ENCODE measurements around the gene KLHL3. TPM values are rescaled to one million over a fixed set of nuclear protein-coding genes. Genes with fewer than 3 reads are reported as not detected.
A peak's percentile ranks its signal among the peaks of the same experiment; 100 is the strongest.

Gene KLHL3
- total RNA-seq, 4 donors from 2014 or later: 1.7 to 3.8 (median 3.1) TPM

GRCh38 chr5:137741718-137742117 is 5.8 kb upstream of the KLHL3 start:
- no peak for DNase-seq
- Histone ChIP-seq H3K4me3 (no peak overlapping the region), H3K36me3 (no peaks in the 10 kb centered on the region), H3K27me3 (no peaks in the 10 kb centered on the region), H3K27ac (no peak overlapping the region), H3K9me3 (no peaks in the 10 kb centered on the region), H3K4me1 (peaks cover 0 to 14% (median 3%) of the 10 kb centered on the region in 3 donors)
- TF ChIP-seq POLR2A (IDR thresholded peaks at IDR 0.05) (no peak), CTCF (IDR thresholded peaks at IDR 0.05) (no peak)
- 76 to 87% methylated on average over 6 to 8 of the region's 8 CpGs for WGBS, 2 donors
- intact Hi-C loops (cut with DNase I): loop anchor here (10.0 kb wide), 1 partner anchor 107 kb away; no protein-coding TSS in a partner anchor

GRCh38 chr5:137739737-137740136 is 3.8 kb upstream of the KLHL3 start:
- Histone ChIP-seq H3K4me3 (no peak overlapping the region), H3K9me3 (no peaks in the 10 kb centered on the region), H3K4me1 (peaks cover 15 to 34% (median 16%) of the 10 kb centered on the region in 3 donors), H3K27ac (no peak overlapping the region), H3K36me3 (no peaks in the 10 kb centered on the region), H3K27me3 (no peaks in the 10 kb centered on the region)
- intact Hi-C loops (cut with DNase I): loop anchor here (10.0 kb wide), 1 partner anchor 105 kb away; no protein-coding TSS in a partner anchor
- DNase-seq: no peak
- 83 to 88% methylated on average over 4 of the region's 4 CpGs for WGBS, 2 donors
- TF ChIP-seq POLR2A (IDR thresholded peaks at IDR 0.05) (no peak), CTCF (IDR thresholded peaks at IDR 0.05) (no peak)

GRCh38 chr5:137738947-137739346 is 3.1 kb upstream of the KLHL3 start:
- DNase-seq: no peak
- 78 to 83% methylated on average over 3 of the region's 3 CpGs for WGBS, 2 donors
- intact Hi-C loops (cut with DNase I): no loop called here
- H3K4me1 ChIP-seq: peaks cover 16 to 42% (median 16%) of the 10 kb centered on the region in 3 donors
- no peak overlapping the region for H3K27ac ChIP-seq
- H3K9me3 ChIP-seq: no peaks in the 10 kb centered on the region
- H3K4me3 ChIP-seq: no peak overlapping the region
- no peaks in the 10 kb centered on the region for H3K36me3 ChIP-seq
- H3K27me3 ChIP-seq: no peaks in the 10 kb centered on the region
- TF ChIP-seq CTCF (IDR thresholded peaks at IDR 0.05) (no peak), POLR2A (IDR thresholded peaks at IDR 0.05) (no peak)

GRCh38 chr5:137737349-137738131 is 1.7 kb upstream of the KLHL3 start:
- H3K4me3 ChIP-seq: no peak overlapping the region
- H3K36me3 ChIP-seq: no peaks in the 10 kb centered on the region
- no peaks in the 10 kb centered on the region for H3K27me3 ChIP-seq
- intact Hi-C loops (cut with DNase I): no loop called here
- TF ChIP-seq CTCF (IDR thresholded peaks at IDR 0.05) (no peak), POLR2A (IDR thresholded peaks at IDR 0.05) (no peak)
- no peak for DNase-seq
- H3K9me3 ChIP-seq: no peaks in the 10 kb centered on the region
- 21 to 34% methylated on average over 5 of the region's 5 CpGs for WGBS, 2 donors
- H3K27ac ChIP-seq: peak overlapping the region in 3 of 4 donors; percentile 36 to 80 (median 38)
- peaks cover 16 to 45% (median 16%) of the 10 kb centered on the region in 3 donors for H3K4me1 ChIP-seq

- no peak for DNase-seq
- TF ChIP-seq POLR2A (IDR thresholded peaks at IDR 0.05) (no peak), CTCF (IDR thresholded peaks at IDR 0.05) (no peak)
- WGBS, 2 donors: 61 to 90% methylated on average over 1 of the region's 1 CpG
- intact Hi-C loops (cut with DNase I): no loop called here
- H3K9me3 ChIP-seq: no peaks in the 10 kb centered on the region
- H3K36me3 ChIP-seq: no peaks in the 10 kb centered on the region
- H3K4me1 ChIP-seq: peaks cover 16 to 45% (median 16%) of the 10 kb centered on the region in 3 donors
- no peaks in the 10 kb centered on the region for H3K27me3 ChIP-seq
- H3K4me3 ChIP-seq: no peak overlapping the region
- peak overlapping the region in 3 of 4 donors; percentile 36 to 80 (median 73) for H3K27ac ChIP-seq
Measured at GRCh38 chr5:137736496-137736895, 607 bp upstream of the KLHL3 start.

All from esophagus squamous epithelium (tissue), 5 donors.